HepG2 (cell line): ENCODE measurements around the gene CUL4B. TPM values are rescaled to one million over a fixed set of nuclear protein-coding genes. Genes with fewer than 3 reads are reported as not detected.

Source experiments
- ATAC-seq: fragments of 200-7000 bp; cut with Tn5 transposase; 3 replicates; pipeline ENCODE4 v1.9.1; 2020; ENCODE audit warnings: mild to moderate bottlenecking, moderate library complexity
- BruUV-seq: library from RNA; stranded (reverse); fragments of 400-500 nt; replicated peaks from 2 replicates; lab custom pipeline; 2021; lab: Mats Ljungman, UMichigan
- CTCF ChIA-PET: fragments of 300-600 bp; formaldehyde crosslinking; extraction: SDS; loops from one replicate; lab custom pipeline; 2021; ENCODE audit warnings: low total read pairs, inconsistent platforms, low intra/inter-chr PET ratio; lab: Yijun Ruan, JAX
- POLR2A ChIA-PET: fragments of 350-600 bp; sonication (Branson Sonifier 250); formaldehyde crosslinking; loops from one replicate; lab custom pipeline; 2020; ENCODE audit warnings: antibody characterized with exemption, inconsistent platforms; lab: Yijun Ruan, JAX
- DNase-seq: peaks from one replicate; pipeline ENCODE4 v3.0.0-alpha.2; 2015; ENCODE audit warnings: low spot score
- FAIRE-seq: peaks from 3 replicates; lab custom pipeline; 2011; peaks lifted over from hg19 to GRCh38; lab: Jason Lieb, UNC
- H2AFZ ChIP-seq: one replicate; pipeline ENCODE4 v1.6.1; 2011; ENCODE audit warnings: low read length, inconsistent platforms
- H3K27ac ChIP-seq: fragments of 300-600 bp; 3 replicates; pipeline ENCODE4 v1.8.0; 2011; ENCODE audit warnings: mixed run types, mild to moderate bottlenecking, mixed read lengths, low read length, inconsistent platforms; ENCODE audit not compliant: insufficient read depth; ENCODE audit errors: extremely low read length
- H3K27me3 ChIP-seq, 2 experiments: fragments of 200-600 bp in 1 of 2; 2 replicates in 1 of 2; 3 replicates in 1 of 2; pipeline versions ENCODE4 v1.6.0 to v1.8.0; 2011; ENCODE audit warnings: low read length in 2 of 2, mild to moderate bottlenecking in 2 of 2, moderate library complexity in 2 of 2, inconsistent platforms in 1 of 2; ENCODE audit not compliant: insufficient read depth in 2 of 2, control insufficient read depth in 1 of 2
- H3K36me3 ChIP-seq, 2 experiments: fragments of 200-600 bp in 1 of 2; replicated peaks in 1 of 2; 2 replicates in 1 of 2; 3 replicates in 1 of 2; pipeline versions ENCODE4 v1.5.1 to v1.8.0; 2011; ENCODE audit warnings: low read length in 2 of 2, inconsistent platforms in 1 of 2; ENCODE audit not compliant: insufficient read depth in 2 of 2, control insufficient read depth in 1 of 2
- H3K4me1 ChIP-seq: 2 replicates; pipeline ENCODE4 v1.5.1; 2012; ENCODE audit warnings: low read length, inconsistent platforms; ENCODE audit not compliant: insufficient read depth
- H3K4me2 ChIP-seq: 2 replicates; pipeline ENCODE4 v1.6.0; 2011; ENCODE audit warnings: low read depth, low read length, inconsistent platforms
- H3K4me3 ChIP-seq, 3 experiments: fragments of 200-600 bp in 1 of 3; sonication (generic), shearing (Covaris generic) in 1 of 3; replicated peaks in 1 of 3; 2 replicates each; pipeline ENCODE4 v1.5.1; 2011 to 2016; ENCODE audit warnings: low read length in 3 of 3, inconsistent platforms in 2 of 3, low read depth in 2 of 3, mild to moderate bottlenecking in 2 of 3, control low read depth in 1 of 3, mixed read lengths in 1 of 3; ENCODE audit not compliant: insufficient read depth in 1 of 3
- H3K79me2 ChIP-seq: one replicate; pipeline ENCODE4 v1.6.1; 2011; ENCODE audit warnings: low read length, inconsistent platforms; ENCODE audit not compliant: insufficient read depth
- H3K9ac ChIP-seq: 2 replicates; pipeline ENCODE4 v1.6.0; 2011; ENCODE audit warnings: mild to moderate bottlenecking, low read depth, low read length, inconsistent platforms; ENCODE audit not compliant: insufficient read depth
- H3K9me3 ChIP-seq: 2 replicates; pipeline ENCODE4 v1.5.1; 2012; ENCODE audit warnings: mild to moderate bottlenecking, low read length
- H4K20me1 ChIP-seq: 2 replicates; pipeline ENCODE4 v1.6.0; 2011; ENCODE audit warnings: inconsistent platforms, mild to moderate bottlenecking, low read length, moderate library complexity; ENCODE audit not compliant: insufficient read depth
- CCDC6 ChIP-seq: sonication (generic); formaldehyde crosslinking; IDR thresholded peaks from 2 replicates; pipeline ENCODE4 v1.8.1; 2022; ENCODE audit warnings: mild to moderate bottlenecking, missing genetic modification reagents, moderate library complexity
- DNMT3B ChIP-seq: conservative IDR thresholded peaks from 2 replicates; pipeline ENCODE4 v1.6.1; 2016; ENCODE audit warnings: missing biosample characterization, control low read depth
- GATA4 ChIP-seq: sonication (generic); IDR thresholded peaks from 2 replicates; pipeline ENCODE4 v1.6.1; 2016; ENCODE audit warnings: antibody characterized with exemption, low read depth, borderline replicate concordance
- HOXA9 ChIP-seq: sonication (generic); formaldehyde crosslinking; IDR thresholded peaks from 2 replicates; pipeline ENCODE4 v1.8.1; 2022; ENCODE audit warnings: missing genetic modification reagents, mild to moderate bottlenecking, moderate library complexity, borderline replicate concordance
- MED1 ChIP-seq: sonication (generic); formaldehyde crosslinking; IDR thresholded peaks from 2 replicates; pipeline ENCODE4 v1.4.0; 2020; ENCODE audit warnings: missing genetic modification reagents
- PRPF4 ChIP-seq: fragments of 200-400 bp; formaldehyde crosslinking; IDR thresholded peaks from 2 replicates; pipeline ENCODE4 v1.6.1; 2016; ENCODE audit warnings: low read length, low read depth; ENCODE audit not compliant: poor library complexity, severe bottlenecking
- ZBTB20 ChIP-seq: sonication (generic); formaldehyde crosslinking; IDR thresholded peaks from 2 replicates; pipeline ENCODE4 v1.8.1; 2023; ENCODE audit warnings: missing genetic modification reagents, low read depth, mild to moderate bottlenecking, borderline replicate concordance
- ZFY ChIP-seq: sonication (generic); formaldehyde crosslinking; IDR thresholded peaks from 2 replicates; pipeline ENCODE4 v1.4.0; 2020; ENCODE audit warnings: missing genetic modification reagents
- ZNF251 ChIP-seq: sonication (generic); formaldehyde crosslinking; IDR thresholded peaks from 2 replicates; pipeline ENCODE4 v1.9.0; 2021; ENCODE audit warnings: mild to moderate bottlenecking, missing genetic modification reagents
- ZNF713 ChIP-seq: sonication (generic); formaldehyde crosslinking; IDR thresholded peaks from 2 replicates; pipeline ENCODE4 v1.4.0; 2020; ENCODE audit warnings: mild to moderate bottlenecking, missing genetic modification reagents
- ZSCAN22 ChIP-seq: sonication (generic); formaldehyde crosslinking; IDR thresholded peaks from 2 replicates; pipeline ENCODE4 v1.4.0; 2020; ENCODE audit warnings: mild to moderate bottlenecking, missing genetic modification reagents
- ZSCAN25 ChIP-seq: sonication (generic); formaldehyde crosslinking; IDR thresholded peaks from 2 replicates; pipeline ENCODE4 v1.8.0; 2022; ENCODE audit warnings: mild to moderate bottlenecking, missing genetic modification reagents
- WGBS: methylation state at CpG from one replicate; pipeline ENCODE4 v1.1.6; 2017; ENCODE audit warnings: low lambda C conversion rate; 5-methylcytosine and 5-hydroxymethylcytosine counted together
- in situ Hi-C: cut with HindIII; loops from 2 replicates; pipeline ENCODE4 v1.10.0; 2017; ENCODE audit warnings: low pct_unique_long_range_greater_than_20kb; ENCODE audit not compliant: extremely low pct_ligation_motif_present
- intact Hi-C: fragments of 100-400 bp; cut with micrococcal nuclease; formaldehyde crosslinking; loops from one replicate; pipeline ENCODE4 v1.10.0; 2022; ENCODE audit not compliant: unreplicated experiment
- polyA plus RNA-seq, 8 experiments: library from polyadenylated mRNA; depleted of rRNA in 3 of 8; stranded (reverse) in 7 of 8; unstranded in 1 of 8; fragments of >200 nt; fragmentation: Illumina TruSeq in 4 of 8; extraction: Trizol in 4 of 8; gene quantifications; 2 replicates each; pipeline versions ENCODE4 v1.2.1 to v1.2.3, GENCODE V29; 2011 to 2016; ENCODE audit warnings: low read depth in 4 of 8, missing spikeins in 1 of 8, mixed read lengths in 1 of 8; ENCODE audit not compliant: insufficient read depth in 1 of 8
- total RNA-seq, 5 experiments: library from RNA; depleted of rRNA; stranded (reverse); fragments of >200 nt; fragmentation: Illumina TruSeq; extraction: Trizol; gene quantifications; 2 replicates each; pipeline ENCODE4 v1.2.3, GENCODE V29; 2016; ENCODE audit warnings: low read depth in 1 of 5
- TF ChIP-seq, protein P1 (sequence below), 2 experiments: IDR thresholded peaks; 2 replicates each; pipeline ENCODE4 v1.6.1; 2011 to 2012; ENCODE audit warnings: low read length in 2 of 2, borderline replicate concordance in 1 of 2, low read depth in 1 of 2, mild to moderate bottlenecking in 1 of 2, moderate library complexity in 1 of 2

CUL4B gene
- total and polyA plus RNA-seq, 2 of the 13 experiments (the other 11 are each of a cell fraction or from before 2014, with no cell fraction given): 21.6 to 28.5 TPM

GRCh38 chrX:120556251-120556650 is 4.5 kb downstream of the CUL4B start:
- 99% methylated on average over 5 of the region's 5 CpGs for WGBS
- ChIA-PET CTCF (no interaction called here), POLR2A (no interaction called here)
- intact Hi-C loops: no loop called here
- no peak overlapping the region for H3K9ac ChIP-seq
- BruUV-seq: no TSS peak
- no peak overlapping the region for H3K4me2 ChIP-seq
- peaks cover 0 to 11% of the 10 kb centered on the region in 2 experiments; a peak in 3 of 5 replicates for H3K36me3 ChIP-seq
- TF ChIP-seq CCDC6 (CRISPR knock-in tag) (no peak), PRPF4 (no peak), GATA4 (no peak), ZNF251 (no peak), ZBTB20 (no peak), ZSCAN25 (CRISPR knock-in tag) (no peak), ZSCAN22 (CRISPR knock-in tag) (no peak), ZFY (CRISPR knock-in tag) (no peak), HOXA9 (CRISPR knock-in tag) (no peak), MED1 (CRISPR knock-in tag) (no peak), DNMT3B (CRISPR knock-in tag) (no peak), ZNF713 (CRISPR knock-in tag) (no peak)
- TF ChIP-seq, protein P1, sequence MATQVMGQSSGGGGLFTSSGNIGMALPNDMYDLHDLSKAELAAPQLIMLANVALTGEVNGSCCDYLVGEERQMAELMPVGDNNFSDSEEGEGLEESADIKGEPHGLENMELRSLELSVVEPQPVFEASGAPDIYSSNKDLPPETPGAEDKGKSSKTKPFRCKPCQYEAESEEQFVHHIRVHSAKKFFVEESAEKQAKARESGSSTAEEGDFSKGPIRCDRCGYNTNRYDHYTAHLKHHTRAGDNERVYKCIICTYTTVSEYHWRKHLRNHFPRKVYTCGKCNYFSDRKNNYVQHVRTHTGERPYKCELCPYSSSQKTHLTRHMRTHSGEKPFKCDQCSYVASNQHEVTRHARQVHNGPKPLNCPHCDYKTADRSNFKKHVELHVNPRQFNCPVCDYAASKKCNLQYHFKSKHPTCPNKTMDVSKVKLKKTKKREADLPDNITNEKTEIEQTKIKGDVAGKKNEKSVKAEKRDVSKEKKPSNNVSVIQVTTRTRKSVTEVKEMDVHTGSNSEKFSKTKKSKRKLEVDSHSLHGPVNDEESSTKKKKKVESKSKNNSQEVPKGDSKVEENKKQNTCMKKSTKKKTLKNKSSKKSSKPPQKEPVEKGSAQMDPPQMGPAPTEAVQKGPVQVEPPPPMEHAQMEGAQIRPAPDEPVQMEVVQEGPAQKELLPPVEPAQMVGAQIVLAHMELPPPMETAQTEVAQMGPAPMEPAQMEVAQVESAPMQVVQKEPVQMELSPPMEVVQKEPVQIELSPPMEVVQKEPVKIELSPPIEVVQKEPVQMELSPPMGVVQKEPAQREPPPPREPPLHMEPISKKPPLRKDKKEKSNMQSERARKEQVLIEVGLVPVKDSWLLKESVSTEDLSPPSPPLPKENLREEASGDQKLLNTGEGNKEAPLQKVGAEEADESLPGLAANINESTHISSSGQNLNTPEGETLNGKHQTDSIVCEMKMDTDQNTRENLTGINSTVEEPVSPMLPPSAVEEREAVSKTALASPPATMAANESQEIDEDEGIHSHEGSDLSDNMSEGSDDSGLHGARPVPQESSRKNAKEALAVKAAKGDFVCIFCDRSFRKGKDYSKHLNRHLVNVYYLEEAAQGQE (IDR thresholded peaks at IDR 0.05; ENCODE audit: borderline replicate concordance in 1 of 2, low read depth in 1 of 2, low read length in 2 of 2): no peak
- DNase-seq: no peak
- in situ Hi-C loops: no loop called here
- H4K20me1 ChIP-seq: no peaks in the 10 kb centered on the region
- no peak overlapping the region for H2AFZ ChIP-seq
- H3K79me2 ChIP-seq: peaks cover 35% of the 10 kb centered on the region
- H3K9me3 ChIP-seq: no peaks in the 10 kb centered on the region
- ATAC-seq: no peak
- no peak overlapping the region for H3K4me3 ChIP-seq
- peaks cover 21% of the 10 kb centered on the region for H3K4me1 ChIP-seq
- no peaks in the 10 kb centered on the region for H3K27me3 ChIP-seq
- no peak overlapping the region for H3K27ac ChIP-seq
- FAIRE-seq: no peak
